B cell (primary cell): Measurements from ENCODE around the gene FANCC. TPM values are rescaled to one million over a fixed set of nuclear protein-coding genes. Genes with fewer than 3 reads are reported as not detected.

Source experiments
- ATAC-seq: fragments of 200-7000 bp; cut with Tn5 transposase; one replicate; pipeline ENCODE4 v1.10.0; 2021; ENCODE audit warnings: low read depth, mild to moderate bottlenecking, moderate number of reproducible peaks, moderate library complexity
- CTCF ChIA-PET: fragments of 350-600 bp; sonication (Branson Sonifier 250); formaldehyde crosslinking; loops from one replicate; lab custom pipeline; 2021; ENCODE audit warnings: antibody characterized with exemption, inconsistent platforms; lab: Charles Lee
- POLR2A ChIA-PET: fragments of 350-600 bp; sonication (Branson Sonifier 250); formaldehyde crosslinking; loops from one replicate; lab custom pipeline; 2021; ENCODE audit warnings: antibody characterized with exemption; lab: Charles Lee
- DNase-seq: peaks from one replicate; pipeline ENCODE4 v3.0.0; 2013
- H2AFZ ChIP-seq: 2 replicates; pipeline ENCODE4 v1.6.1; 2012; ENCODE audit warnings: mild to moderate bottlenecking, low read depth, low read length; ENCODE audit not compliant: insufficient read depth, poor library complexity, severe bottlenecking
- H3K27ac ChIP-seq, 2 donors: 1 replicate in 1 of 2; 2 replicates in 1 of 2; pipeline ENCODE4 v1.5.1; 2012 to 2013; ENCODE audit warnings: low read length in 2 of 2, mild to moderate bottlenecking in 2 of 2, moderate library complexity in 1 of 2
- H3K27me3 ChIP-seq, 4 experiments: fragments of 200-600 bp in 1 of 4; sonication (generic) in 1 of 4; replicated peaks in 1 of 4; 1 replicate in 2 of 4; 2 replicates in 2 of 4; pipeline versions ENCODE4 v1.6.1 to v1.7.0; 2013 to 2016; ENCODE audit warnings: low read length in 3 of 4, mild to moderate bottlenecking in 2 of 4, mixed read lengths in 1 of 4, moderate library complexity in 1 of 4; ENCODE audit not compliant: insufficient read depth in 4 of 4, control insufficient read depth in 3 of 4; ENCODE audit errors: control extremely low read depth in 1 of 4
- H3K36me3 ChIP-seq, 2 experiments: replicated peaks in 1 of 2; 1 replicate in 1 of 2; 2 replicates in 1 of 2; pipeline versions ENCODE4 v1.6.1 to v1.7.1; 2013; ENCODE audit warnings: low read length in 1 of 2; ENCODE audit not compliant: insufficient read depth in 2 of 2, control insufficient read depth in 1 of 2; ENCODE audit errors: control extremely low read depth in 1 of 2, extremely low read depth in 1 of 2
- H3K4me1 ChIP-seq, 2 donors: fragments of 200-600 bp in 1 of 2; sonication (generic) in 1 of 2; 1 replicate in 1 of 2; 2 replicates in 1 of 2; pipeline versions ENCODE4 v1.5.1 to v1.6.1; 2013 to 2017; ENCODE audit warnings: low read length in 2 of 2; ENCODE audit not compliant: control insufficient read depth in 2 of 2, insufficient read depth in 2 of 2
- H3K4me2 ChIP-seq: replicated peaks from 2 replicates; pipeline ENCODE3; 2012; ENCODE audit warnings: mild to moderate bottlenecking, low read depth, low read length; ENCODE audit not compliant: poor library complexity, severe bottlenecking
- H3K4me3 ChIP-seq, 5 experiments: fragments of 200-600 bp in 1 of 5; sonication (generic) in 1 of 5; 1 replicate in 3 of 5; 2 replicates in 2 of 5; pipeline versions ENCODE4 v1.5.1 to v1.7.0; 2011 to 2016; ENCODE audit warnings: low read length in 4 of 5, mild to moderate bottlenecking in 4 of 5, low read depth in 2 of 5, control low read depth in 1 of 5, moderate library complexity in 1 of 5; ENCODE audit not compliant: insufficient read depth in 1 of 5; ENCODE audit errors: control extremely low read depth in 1 of 5, extremely low read depth in 1 of 5
- H3K79me2 ChIP-seq: fragments of 200-600 bp; sonication (generic); one replicate; pipeline ENCODE4 v1.6.0; 2016; ENCODE audit warnings: low read length; ENCODE audit not compliant: control insufficient read depth, insufficient read depth
- H3K9ac ChIP-seq: fragments of 200-600 bp; sonication (generic); 2 replicates; pipeline ENCODE4 v1.6.1; 2017; ENCODE audit warnings: mild to moderate bottlenecking, low read length, moderate library complexity
- H3K9me3 ChIP-seq, 3 donors: one replicate each; pipeline versions ENCODE4 v1.6.1 to v1.7.1; 2013; ENCODE audit warnings: low read length in 2 of 3; ENCODE audit not compliant: control insufficient read depth in 2 of 3, insufficient read depth in 1 of 3; ENCODE audit errors: control extremely low read depth in 1 of 3
- H4K20me1 ChIP-seq: 2 replicates; pipeline ENCODE4 v1.6.0; 2012; ENCODE audit warnings: mild to moderate bottlenecking, low read length; ENCODE audit not compliant: insufficient read depth, control insufficient read depth, poor library complexity, severe bottlenecking
- H3K27ac Mint-ChIP-seq: one replicate; pipeline ENCODE4 v1.8.0; 2021; ENCODE audit warnings: mixed read lengths
- H3K27me3 Mint-ChIP-seq: one replicate; pipeline ENCODE4 v1.8.0; 2021; ENCODE audit warnings: mixed read lengths
- H3K4me1 Mint-ChIP-seq: one replicate; pipeline ENCODE4 v1.8.0; 2021; ENCODE audit warnings: mixed read lengths
- H3K4me3 Mint-ChIP-seq: one replicate; pipeline ENCODE4 v1.8.0; 2021; ENCODE audit warnings: mixed read lengths
- H3K9me3 Mint-ChIP-seq: one replicate; pipeline ENCODE4 v1.8.0; 2022; ENCODE audit warnings: mixed read lengths; ENCODE audit not compliant: insufficient read depth
- EZH2 ChIP-seq: IDR thresholded peaks from 2 replicates; pipeline ENCODE4 v1.6.1; 2012; ENCODE audit warnings: borderline replicate concordance, low read depth, mild to moderate bottlenecking, moderate library complexity, low read length; ENCODE audit not compliant: insufficient read depth, poor library complexity, severe bottlenecking
- WGBS: methylation state at CpG from one replicate; pipeline ENCODE4 v1.1.5; 2013; ENCODE audit warnings: missing lambda C conversion rate; ENCODE audit not compliant: insufficient coverage; 5-methylcytosine and 5-hydroxymethylcytosine counted together
- intact Hi-C: fragments of 100-400 bp; cut with micrococcal nuclease; formaldehyde crosslinking; loops from one replicate; pipeline ENCODE4 v1.10.0; 2022
- polyA plus RNA-seq: library from polyadenylated mRNA; depleted of rRNA; stranded (reverse); fragments of >200 nt; gene quantifications from 2 replicates; pipeline ENCODE4 v1.2.3, GENCODE V29; 2012
- total RNA-seq, 2 donors: library from RNA; stranded (reverse); fragments of 120-200 nt in 1 of 2; gene quantifications; 1 replicate in 1 of 2; 2 replicates in 1 of 2; pipeline versions ENCODE4 v1.2.3 to v1.2.4, GENCODE V29; 2013 to 2022
- TF ChIP-seq, protein P1 (sequence below): fragments of 200-600 bp; IDR thresholded peaks from one replicate; pipeline ENCODE4 v1.8.0; 2022; ENCODE audit warnings: antibody characterized with exemption, mild to moderate bottlenecking

Gene FANCC
- total and polyA plus RNA-seq, 2 donors (not counting 1 experiment from before 2014, with no cell fraction given): 1.8 to 11.1 TPM

GRCh38 chr9:95104581-95104960 lies 212.9 kb downstream of the FANCC start:
- H3K27me3 ChIP-seq: no peaks in the 10 kb centered on the region
- intact Hi-C loops: no loop called here
- WGBS: 96% methylated on average over 8 of the region's 8 CpGs
- H2AFZ ChIP-seq: no peak overlapping the region
- H3K4me1 Mint-ChIP-seq: no peaks in the 10 kb centered on the region
- H3K4me1 ChIP-seq: no peaks in the 10 kb centered on the region
- peaks cover 0 to 3% of the 10 kb centered on the region in 2 experiments for H3K36me3 ChIP-seq
- ATAC-seq (no peak), DNase-seq (no peak)
- no peaks in the 10 kb centered on the region for H3K9me3 Mint-ChIP-seq
- POLR2A ChIA-PET: no interaction called here
- no peaks in the 10 kb centered on the region for H3K79me2 ChIP-seq
- no peak overlapping the region for H3K4me3 Mint-ChIP-seq
- no peak overlapping the region for H3K27ac ChIP-seq
- no peak overlapping the region for H3K9ac ChIP-seq
- no peaks in the 10 kb centered on the region for H4K20me1 ChIP-seq
- CTCF ChIA-PET: no interaction called here
- TF ChIP-seq, protein P1, sequence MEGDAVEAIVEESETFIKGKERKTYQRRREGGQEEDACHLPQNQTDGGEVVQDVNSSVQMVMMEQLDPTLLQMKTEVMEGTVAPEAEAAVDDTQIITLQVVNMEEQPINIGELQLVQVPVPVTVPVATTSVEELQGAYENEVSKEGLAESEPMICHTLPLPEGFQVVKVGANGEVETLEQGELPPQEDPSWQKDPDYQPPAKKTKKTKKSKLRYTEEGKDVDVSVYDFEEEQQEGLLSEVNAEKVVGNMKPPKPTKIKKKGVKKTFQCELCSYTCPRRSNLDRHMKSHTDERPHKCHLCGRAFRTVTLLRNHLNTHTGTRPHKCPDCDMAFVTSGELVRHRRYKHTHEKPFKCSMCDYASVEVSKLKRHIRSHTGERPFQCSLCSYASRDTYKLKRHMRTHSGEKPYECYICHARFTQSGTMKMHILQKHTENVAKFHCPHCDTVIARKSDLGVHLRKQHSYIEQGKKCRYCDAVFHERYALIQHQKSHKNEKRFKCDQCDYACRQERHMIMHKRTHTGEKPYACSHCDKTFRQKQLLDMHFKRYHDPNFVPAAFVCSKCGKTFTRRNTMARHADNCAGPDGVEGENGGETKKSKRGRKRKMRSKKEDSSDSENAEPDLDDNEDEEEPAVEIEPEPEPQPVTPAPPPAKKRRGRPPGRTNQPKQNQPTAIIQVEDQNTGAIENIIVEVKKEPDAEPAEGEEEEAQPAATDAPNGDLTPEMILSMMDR: no peak
- TF ChIP-seq EZH2: no peak
- H3K27me3 Mint-ChIP-seq: no peaks in the 10 kb centered on the region
- no peak overlapping the region for H3K4me3 ChIP-seq
- no peaks in the 10 kb centered on the region for H3K9me3 ChIP-seq
- H3K4me2 ChIP-seq: no peak overlapping the region
- no peak overlapping the region for H3K27ac Mint-ChIP-seq

DNA sequence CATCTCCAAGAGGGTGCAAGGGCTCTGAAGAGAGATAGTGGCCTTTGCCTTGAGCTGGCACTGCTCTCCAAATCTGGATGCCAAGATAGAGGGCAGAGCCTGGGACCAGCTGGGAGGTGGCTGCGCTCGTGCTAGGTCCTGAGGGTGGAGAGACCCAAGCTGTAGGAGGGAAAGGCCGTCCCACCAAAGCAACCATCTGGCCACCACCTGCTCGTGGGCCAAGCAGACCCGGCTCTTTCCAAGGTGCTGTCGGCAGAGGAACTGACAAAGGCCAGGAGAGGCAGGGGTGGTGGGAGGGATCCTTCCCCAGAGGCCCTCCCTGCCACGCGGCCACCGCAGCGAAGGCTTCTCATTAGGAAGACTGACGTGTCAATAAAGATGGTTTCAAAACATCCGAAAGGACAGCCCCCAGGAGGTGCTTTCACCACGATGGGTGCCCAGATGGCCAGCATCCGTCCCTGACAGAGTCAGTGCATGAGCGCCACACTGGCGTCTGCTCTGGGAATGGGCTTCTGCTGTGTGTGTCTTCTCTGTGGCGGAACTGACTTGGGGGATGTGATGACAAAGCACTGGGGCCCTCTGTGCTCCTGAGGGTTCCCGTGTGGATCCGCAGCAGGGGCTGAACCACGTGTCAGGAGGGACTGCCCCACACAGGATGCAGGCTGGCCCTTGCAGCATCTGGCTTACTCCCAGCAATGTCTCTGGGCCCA lies 213.5 kb downstream of the FANCC start:
- H3K4me3 ChIP-seq: no peak overlapping the region
- H4K20me1 ChIP-seq: no peaks in the 10 kb centered on the region
- no peak overlapping the region for H2AFZ ChIP-seq
- H3K79me2 ChIP-seq: no peaks in the 10 kb centered on the region
- no peaks in the 10 kb centered on the region for H3K27me3 ChIP-seq
- DNase-seq (no peak), ATAC-seq (no peak)
- intact Hi-C loops: no loop called here
- TF ChIP-seq, protein P1: no peak
- TF ChIP-seq EZH2: no peak
- no peaks in the 10 kb centered on the region for H3K4me1 ChIP-seq
- H3K9me3 ChIP-seq: no peaks in the 10 kb centered on the region
- CTCF ChIA-PET: no interaction called here
- H3K9me3 Mint-ChIP-seq: no peaks in the 10 kb centered on the region
- H3K4me1 Mint-ChIP-seq: no peaks in the 10 kb centered on the region
- WGBS: 86% methylated on average over 20 of the region's 20 CpGs
- H3K4me2 ChIP-seq: no peak overlapping the region
- no peak overlapping the region for H3K9ac ChIP-seq
- POLR2A ChIA-PET: no interaction called here
- H3K27ac Mint-ChIP-seq: no peak overlapping the region
- no peak overlapping the region for H3K27ac ChIP-seq
- H3K4me3 Mint-ChIP-seq: no peak overlapping the region
- H3K27me3 Mint-ChIP-seq: no peaks in the 10 kb centered on the region
- H3K36me3 ChIP-seq: peaks cover 0 to 3% of the 10 kb centered on the region in 2 experiments
